ENCODE measurements around the gene CAMK4.

GRCh38 chr5:111384220-111384619 lies 160.0 kb downstream of the CAMK4 start:
- TF ChIP-seq POLR2A (IDR thresholded peaks at IDR 0.05; ENCODE audit: low read depth, low read length) (no peak), JUN (IDR thresholded peaks at IDR 0.05; ENCODE audit: borderline replicate concordance, insufficient read depth, insufficient read length, low read depth) (no peak), GATA2 (IDR thresholded peaks at IDR 0.05; ENCODE audit: insufficient read depth, insufficient read length, low read depth, low read length) (no peak), POLR2AphosphoS5 (IDR thresholded peaks at IDR 0.05; ENCODE audit: insufficient read depth, low read depth, low read length) (no peak), EZH2 (IDR thresholded peaks at IDR 0.05; ENCODE audit: borderline replicate concordance, low read depth, low read length, severe bottlenecking) (no peak), FOS (IDR thresholded peaks at IDR 0.05; ENCODE audit: borderline replicate concordance, insufficient read depth, low read length) (no peak), MYC (IDR thresholded peaks at IDR 0.05; ENCODE audit: low read depth, low read length) (no peak)
- TF ChIP-seq, protein P1, sequence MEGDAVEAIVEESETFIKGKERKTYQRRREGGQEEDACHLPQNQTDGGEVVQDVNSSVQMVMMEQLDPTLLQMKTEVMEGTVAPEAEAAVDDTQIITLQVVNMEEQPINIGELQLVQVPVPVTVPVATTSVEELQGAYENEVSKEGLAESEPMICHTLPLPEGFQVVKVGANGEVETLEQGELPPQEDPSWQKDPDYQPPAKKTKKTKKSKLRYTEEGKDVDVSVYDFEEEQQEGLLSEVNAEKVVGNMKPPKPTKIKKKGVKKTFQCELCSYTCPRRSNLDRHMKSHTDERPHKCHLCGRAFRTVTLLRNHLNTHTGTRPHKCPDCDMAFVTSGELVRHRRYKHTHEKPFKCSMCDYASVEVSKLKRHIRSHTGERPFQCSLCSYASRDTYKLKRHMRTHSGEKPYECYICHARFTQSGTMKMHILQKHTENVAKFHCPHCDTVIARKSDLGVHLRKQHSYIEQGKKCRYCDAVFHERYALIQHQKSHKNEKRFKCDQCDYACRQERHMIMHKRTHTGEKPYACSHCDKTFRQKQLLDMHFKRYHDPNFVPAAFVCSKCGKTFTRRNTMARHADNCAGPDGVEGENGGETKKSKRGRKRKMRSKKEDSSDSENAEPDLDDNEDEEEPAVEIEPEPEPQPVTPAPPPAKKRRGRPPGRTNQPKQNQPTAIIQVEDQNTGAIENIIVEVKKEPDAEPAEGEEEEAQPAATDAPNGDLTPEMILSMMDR (IDR thresholded peaks at IDR 0.05; ENCODE audit: extremely low read depth in 1 of 2, insufficient read depth in 1 of 2, low read depth in 1 of 2, low read length in 2 of 2) = no peak
- TF ChIP-seq, protein P2, sequence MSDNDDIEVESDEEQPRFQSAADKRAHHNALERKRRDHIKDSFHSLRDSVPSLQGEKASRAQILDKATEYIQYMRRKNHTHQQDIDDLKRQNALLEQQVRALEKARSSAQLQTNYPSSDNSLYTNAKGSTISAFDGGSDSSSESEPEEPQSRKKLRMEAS (IDR thresholded peaks at IDR 0.05; ENCODE audit: insufficient read depth, insufficient read length) = no peak
